HG03175 (cell line): ENCODE measurements around the gene KCNIP4.

Experiments
- ATAC-seq: cut with Tn5 transposase; IDR thresholded peaks from one replicate; pipeline ENCODE4 v1.9.1; 2021; ENCODE audit warnings: mild to moderate bottlenecking, moderate library complexity; ENCODE audit not compliant: unreplicated experiment

The KCNIP4 gene

GRCh38 chr4:21901831-21902230, 46.7 kb downstream of the KCNIP4 start:
- ATAC-seq, result no peak

GRCh38 chr4:21901281-21901680, 47.3 kb downstream of the KCNIP4 start:
- no peak for ATAC-seq

- no peak for ATAC-seq
These were observed 48.4 kb downstream of the KCNIP4 start for GRCh38 chr4:21900211-21900610.

GRCh38 chr4:21898101-21898500, 50.5 kb downstream of the KCNIP4 start:
- ATAC-seq, result no peak

GRCh38 chr4:21896767-21897166, 51.8 kb downstream of the KCNIP4 start:
- no peak for ATAC-seq

GRCh38 chr4:21893136-21893535, 55.4 kb downstream of the KCNIP4 start:
- ATAC-seq, result no peak

- no peak for ATAC-seq
These were observed 58.3 kb downstream of the KCNIP4 start for GRCh38 chr4:21890231-21890630.

GRCh38 chr4:21888195-21888976, 60.2 kb downstream of the KCNIP4 start:
- ATAC-seq, result no peak

- ATAC-seq, result no peak
These were observed 61.1 kb downstream of the KCNIP4 start for GRCh38 chr4:21887481-21887880.

GRCh38 chr4:21885770-21886169, 62.8 kb downstream of the KCNIP4 start:
- ATAC-seq, result no peak

GRCh38 chr4:21885241-21885640, 63.3 kb downstream of the KCNIP4 start:
- ATAC-seq, result no peak

GRCh38 chr4:21884615-21885014, 64.0 kb downstream of the KCNIP4 start:
- ATAC-seq, result no peak

GRCh38 chr4:21882051-21882839, 66.3 kb downstream of the KCNIP4 start:
- no peak for ATAC-seq

- no peak for ATAC-seq
These were observed 69.4 kb downstream of the KCNIP4 start for GRCh38 chr4:21879187-21879586.

- no peak for ATAC-seq
These were observed 71.9 kb downstream of the KCNIP4 start for GRCh38 chr4:21876711-21877110.

- ATAC-seq, result no peak
These were observed 75.4 kb downstream of the KCNIP4 start for GRCh38 chr4:21873145-21873544.

- no peak for ATAC-seq
These were observed 76.5 kb downstream of the KCNIP4 start for GRCh38 chr4:21872101-21872500.

GRCh38 chr4:21869978-21870745, 78.4 kb downstream of the KCNIP4 start:
- no peak for ATAC-seq

GRCh38 chr4:21864686-21865085, 83.9 kb downstream of the KCNIP4 start:
- no peak for ATAC-seq

GRCh38 chr4:21862917-21863316, 85.7 kb downstream of the KCNIP4 start:
- no peak for ATAC-seq

- ATAC-seq, result no peak
These were observed 89.6 kb downstream of the KCNIP4 start for GRCh38 chr4:21858971-21859370.
